HFFc6 (cell line): ENCODE results near the gene TAX1BP1. TPM values are rescaled to one million over a fixed set of nuclear protein-coding genes. Genes with fewer than 3 reads are reported as not detected.

Experiments
- DNase-seq: peaks from one replicate; pipeline ENCODE4 v3.0.0-alpha.2; 2018
- H3K27ac Mint-ChIP-seq: 2 replicates; pipeline ENCODE4 v1.8.0; 2020; ENCODE audit warnings: mild to moderate bottlenecking, mixed read lengths
- H3K27me3 Mint-ChIP-seq: 2 replicates; pipeline ENCODE4 v1.8.0; 2021; ENCODE audit warnings: mild to moderate bottlenecking, moderate library complexity, mixed read lengths; ENCODE audit not compliant: insufficient read depth
- H3K36me3 Mint-ChIP-seq: 2 replicates; pipeline ENCODE4 v1.8.0; 2021; ENCODE audit warnings: low read depth, mixed read lengths
- H3K4me1 Mint-ChIP-seq: 2 replicates; pipeline ENCODE4 v1.8.0; 2020; ENCODE audit warnings: low read depth, mixed read lengths
- H3K4me3 Mint-ChIP-seq: 2 replicates; pipeline ENCODE4 v1.8.0; 2020; ENCODE audit warnings: mild to moderate bottlenecking, moderate library complexity, mixed read lengths
- H3K9me3 Mint-ChIP-seq: 2 replicates; pipeline ENCODE4 v1.8.0; 2020; ENCODE audit warnings: mild to moderate bottlenecking, mixed read lengths
- CTCF ChIP-seq: fragments of 200-600 bp; sonication (generic); IDR thresholded peaks from 2 replicates; pipeline ENCODE4 v1.5.0; 2021; ENCODE audit warnings: antibody characterized with exemption, mild to moderate bottlenecking
- total RNA-seq, 6 experiments: library from RNA; stranded (reverse); fragmentation: NEBNext Ultra II Directional; extraction: Animal tissue kit (Norgen Biotek cat#: 25700); gene quantifications; 2 replicates in 1 of 6; 3 replicates in 5 of 6; pipeline ENCODE4 v1.2.3, GENCODE V29; 2021

Gene TAX1BP1
- total RNA-seq, 6 experiments from 2014 or later: 106 to 138 (median 120) TPM

- H3K27me3 Mint-ChIP-seq: peaks cover 1% of the 10 kb centered on the region; the same call in 1 of the 2 replicates
- peaks cover 11% of the 10 kb centered on the region for H3K4me1 Mint-ChIP-seq
- no peak for TF ChIP-seq CTCF
- H3K27ac Mint-ChIP-seq: no peak overlapping the region
- no peak for DNase-seq
- H3K4me3 Mint-ChIP-seq: no peak overlapping the region
- H3K9me3 Mint-ChIP-seq: no peaks in the 10 kb centered on the region
- peaks cover 12% of the 10 kb centered on the region; the same call in 1 of the 2 replicates for H3K36me3 Mint-ChIP-seq
Measured at GRCh38 chr7:27866828-27867672, 127.1 kb downstream of the TAX1BP1 start.

GRCh38 chr7:27868131-27868550 is 128.2 kb downstream of the TAX1BP1 start:
- Mint-ChIP-seq H3K4me1 (peaks cover 11% of the 10 kb centered on the region), H3K27ac (no peak overlapping the region), H3K27me3 (peaks cover 1% of the 10 kb centered on the region; the same call in 1 of the 2 replicates), H3K9me3 (no peaks in the 10 kb centered on the region), H3K36me3 (peaks cover 12% of the 10 kb centered on the region; the same call in 1 of the 2 replicates), H3K4me3 (no peak overlapping the region)
- TF ChIP-seq CTCF: no peak
- DNase-seq: no peak

- Mint-ChIP-seq H3K27ac (no peak overlapping the region), H3K4me1 (peaks cover 18% of the 10 kb centered on the region), H3K9me3 (no peaks in the 10 kb centered on the region), H3K4me3 (no peak overlapping the region), H3K27me3 (peaks cover 3% of the 10 kb centered on the region; the same call in 1 of the 2 replicates), H3K36me3 (peaks cover 12% of the 10 kb centered on the region; the same call in 1 of the 2 replicates)
- TF ChIP-seq CTCF: no peak
- no peak for DNase-seq
Measured at GRCh38 chr7:27869056-27869455, 129.1 kb downstream of the TAX1BP1 start.

- peaks cover 24% of the 10 kb centered on the region for H3K4me1 Mint-ChIP-seq
Measured at GRCh38 chr7:27870595-27870994, 130.6 kb downstream of the TAX1BP1 start.

GRCh38 chr7:27871086-27871485 is 131.1 kb downstream of the TAX1BP1 start:
- Mint-ChIP-seq H3K4me1 (peaks cover 24% of the 10 kb centered on the region), H3K27me3 (peaks cover 3% of the 10 kb centered on the region; the same call in 1 of the 2 replicates), H3K9me3 (no peaks in the 10 kb centered on the region), H3K4me3 (no peak overlapping the region), H3K36me3 (peaks cover 16% of the 10 kb centered on the region; the same call in 1 of the 2 replicates), H3K27ac (no peak overlapping the region)
- DNase-seq: no peak
- no peak for TF ChIP-seq CTCF

More at GRCh38 chr7:27870595-27870994, 130.6 kb downstream of the TAX1BP1 start:
- no peak overlapping the region for H3K27ac Mint-ChIP-seq
- no peak for TF ChIP-seq CTCF
- H3K27me3 Mint-ChIP-seq: peaks cover 3% of the 10 kb centered on the region; the same call in 1 of the 2 replicates
- peaks cover 16% of the 10 kb centered on the region; the same call in 1 of the 2 replicates for H3K36me3 Mint-ChIP-seq
- DNase-seq: no peak
- H3K4me3 Mint-ChIP-seq: no peak overlapping the region
- H3K9me3 Mint-ChIP-seq: no peaks in the 10 kb centered on the region
